HG02571 (cell line): ENCODE results near the gene CCDC150.
"Not testable (repeated sequence)": the region's sequence is repeated elsewhere in the genome, so short reads cannot be mapped to it uniquely, and the experiment has no call there.

Experiments used
- ATAC-seq: cut with Tn5 transposase; IDR thresholded peaks from one replicate; pipeline ENCODE4 v1.9.1; 2021; ENCODE audit warnings: mild to moderate bottlenecking, moderate library complexity; ENCODE audit not compliant: unreplicated experiment

The CCDC150 gene

GRCh38 chr2:196630531-196630930 lies 9.0 kb upstream of the CCDC150 start:
- no peak for ATAC-seq

DNA sequence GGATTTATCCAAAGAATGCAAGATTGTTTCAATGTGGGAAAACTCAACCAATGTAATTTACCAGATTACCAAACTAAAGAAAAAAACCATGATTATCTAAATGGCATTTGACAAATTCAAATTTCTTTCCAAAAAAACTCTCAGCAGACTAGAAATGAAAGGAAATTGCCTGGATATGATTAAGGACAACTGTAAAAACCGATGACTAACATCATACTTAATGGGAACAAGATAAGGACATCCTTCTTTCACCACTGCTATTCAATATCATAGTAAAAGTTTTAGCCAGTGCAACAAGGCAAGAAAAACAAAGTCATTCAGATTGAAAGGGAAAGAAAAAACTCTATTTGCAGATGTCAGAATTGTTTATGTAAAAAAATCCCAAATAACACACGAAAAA lies 4.4 kb upstream of the CCDC150 start:
- no peak for ATAC-seq

- ATAC-seq, result no peak
These were observed 750 bp upstream of the CCDC150 start for GRCh38 chr2:196638765-196639164.

- no peak for ATAC-seq
These were observed 575 bp downstream of the CCDC150 start for GRCh38 chr2:196640031-196640548.

DNA sequence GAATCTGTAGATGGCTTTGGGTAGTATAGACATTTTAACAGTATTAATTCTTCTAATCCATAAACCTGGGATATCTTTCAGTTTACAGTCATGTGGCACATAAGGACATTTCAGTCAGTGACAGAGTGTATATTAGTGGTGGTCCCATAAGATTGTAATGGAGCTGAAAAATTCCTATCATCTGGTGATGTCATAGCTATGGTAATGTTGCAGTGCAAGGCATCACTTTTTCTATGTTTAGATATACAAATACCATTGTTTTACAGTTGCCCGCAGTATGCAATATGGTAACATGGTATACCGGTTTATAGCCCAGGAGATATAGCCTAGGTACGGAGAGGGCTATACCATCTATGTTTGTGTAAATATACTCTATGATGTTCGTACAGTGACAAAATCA lies 9.7 kb downstream of the CCDC150 start:
- ATAC-seq, result no peak

GRCh38 chr2:196651387-196652094 lies 12.0 kb downstream of the CCDC150 start:
- no peak for ATAC-seq

- ATAC-seq, result no peak
These were observed 13.4 kb downstream of the CCDC150 start for GRCh38 chr2:196652869-196653268.

DNA sequence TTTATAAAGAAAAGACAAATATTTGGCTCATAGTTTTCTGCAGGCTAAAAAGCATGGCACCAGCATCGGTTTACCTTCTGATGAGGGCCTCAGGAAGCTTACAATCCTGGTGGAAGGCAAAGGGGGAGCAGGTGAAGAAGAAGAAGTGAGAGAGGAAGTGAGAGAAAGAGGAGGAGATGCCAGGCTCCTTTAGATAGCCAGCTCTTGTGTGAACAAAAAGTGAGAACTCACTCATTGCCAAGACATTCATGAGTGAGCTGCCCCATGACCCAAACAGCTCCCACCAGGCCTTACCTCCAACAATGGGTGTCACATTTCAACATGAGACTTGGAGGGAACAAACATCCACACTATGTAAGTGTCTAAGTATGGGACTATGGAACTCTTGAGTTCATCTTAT lies 14.3 kb downstream of the CCDC150 start:
- ATAC-seq, result no peak

- ATAC-seq, result no peak
These were observed 16.2 kb downstream of the CCDC150 start for GRCh38 chr2:196655761-196656160.

DNA sequence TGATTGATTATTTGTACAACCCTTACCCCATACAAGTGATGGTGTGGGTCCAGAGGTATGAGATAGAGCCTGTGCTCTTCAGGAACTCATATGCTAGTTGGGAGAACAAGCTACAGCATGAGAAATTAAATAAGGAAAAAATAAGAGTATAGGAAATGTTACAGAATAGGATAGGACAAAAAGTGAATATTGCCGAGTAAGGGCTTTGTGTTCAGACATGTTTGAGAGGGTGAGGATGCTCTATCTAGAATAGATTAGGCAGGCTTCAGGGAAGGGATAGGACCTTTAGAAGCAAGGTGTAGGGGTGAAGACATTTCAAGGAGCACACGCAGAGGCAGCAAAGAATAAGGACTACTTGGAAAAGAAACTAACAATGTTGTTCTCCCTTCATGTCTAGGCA lies 17.8 kb downstream of the CCDC150 start:
- no peak for ATAC-seq

DNA sequence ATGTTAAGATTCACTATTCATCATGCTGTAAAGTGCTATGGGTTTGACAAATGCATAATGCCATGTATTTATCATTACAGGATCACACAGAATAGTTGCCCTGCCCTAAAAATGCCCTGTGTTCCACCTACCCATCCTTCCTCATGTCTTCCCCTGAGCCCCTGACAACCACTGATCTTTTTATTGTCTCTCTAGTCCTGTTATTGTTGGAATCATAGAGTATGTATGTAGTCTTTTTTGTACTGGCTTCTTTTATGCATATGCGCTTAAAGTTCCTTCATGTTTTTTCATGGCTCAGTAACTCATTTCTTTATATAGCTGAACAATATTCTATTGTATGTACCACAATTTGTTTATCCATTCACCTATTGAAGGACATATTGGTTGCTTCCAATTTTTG lies 20.3 kb downstream of the CCDC150 start:
- ATAC-seq, result no peak

GRCh38 chr2:196660244-196660643 lies 20.7 kb downstream of the CCDC150 start:
- no peak for ATAC-seq

DNA sequence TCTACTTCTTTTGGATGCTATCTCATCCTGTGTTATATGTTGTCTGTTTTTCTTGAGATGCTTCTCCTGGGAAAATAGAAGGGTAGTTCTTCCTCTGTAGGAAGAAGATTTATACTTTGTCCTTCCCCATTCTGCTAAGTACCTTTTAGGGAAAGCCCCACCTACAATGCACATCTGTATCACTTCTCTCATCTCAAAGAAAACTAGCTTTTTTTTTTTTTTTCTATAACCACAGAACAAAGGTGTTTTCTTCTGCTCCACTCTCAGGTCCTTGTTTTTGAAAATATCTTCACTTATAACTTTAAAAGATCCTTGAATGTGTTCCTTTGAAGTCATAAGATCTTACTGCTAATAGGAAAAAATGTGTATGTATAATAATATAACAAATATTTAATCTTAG lies 30.8 kb downstream of the CCDC150 start:
- ATAC-seq, result no peak

GRCh38 chr2:196675963-196676362 lies 36.4 kb downstream of the CCDC150 start:
- no peak for ATAC-seq

GRCh38 chr2:196677404-196677803 lies 37.9 kb downstream of the CCDC150 start:
- ATAC-seq, result no peak

DNA sequence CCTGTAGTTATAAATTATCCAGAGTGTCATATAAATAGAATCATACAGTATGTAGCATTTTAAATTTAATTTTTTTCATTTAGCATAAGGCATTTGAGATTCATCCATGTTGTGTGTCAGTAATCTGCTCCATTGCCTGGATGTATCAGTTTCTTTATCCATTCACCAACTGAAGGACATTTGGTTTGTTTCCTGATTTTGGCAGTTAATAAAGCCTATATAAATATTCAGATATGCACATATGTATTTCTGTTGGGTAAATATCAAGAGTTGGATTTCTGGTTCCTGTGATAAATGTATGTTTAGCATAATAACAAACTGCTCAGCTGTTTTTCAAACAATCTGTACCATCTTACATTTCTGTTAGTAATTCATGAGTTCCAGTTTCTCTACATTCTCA lies 39.9 kb downstream of the CCDC150 start:
- ATAC-seq, result no peak

GRCh38 chr2:196681510-196681909 lies 42.0 kb downstream of the CCDC150 start:
- no peak for ATAC-seq

DNA sequence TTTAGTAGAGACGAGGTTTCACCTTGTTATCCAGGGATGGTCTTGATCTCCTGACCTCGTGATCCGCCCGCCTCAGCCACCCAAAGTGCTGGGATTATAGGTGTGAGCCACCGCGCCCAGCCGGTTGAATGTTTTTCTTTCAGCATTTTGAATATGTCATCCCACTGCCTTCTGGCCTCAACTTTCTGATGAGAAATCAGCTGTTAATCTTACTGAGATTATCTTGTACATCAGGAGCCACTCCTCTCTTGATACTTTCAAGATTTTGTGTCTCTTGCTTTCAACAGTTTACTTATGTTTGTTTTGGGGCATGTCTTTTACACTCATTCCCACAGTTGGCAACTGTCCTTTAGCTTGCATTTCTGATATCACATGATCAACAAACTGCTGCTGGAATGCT lies 46.3 kb downstream of the CCDC150 start:
- no peak for ATAC-seq

GRCh38 chr2:196686737-196687136 lies 47.2 kb downstream of the CCDC150 start:
- not testable (repeated sequence) for ATAC-seq

- ATAC-seq, result no peak
These were observed 57.0 kb downstream of the CCDC150 start for GRCh38 chr2:196696423-196697079.

DNA sequence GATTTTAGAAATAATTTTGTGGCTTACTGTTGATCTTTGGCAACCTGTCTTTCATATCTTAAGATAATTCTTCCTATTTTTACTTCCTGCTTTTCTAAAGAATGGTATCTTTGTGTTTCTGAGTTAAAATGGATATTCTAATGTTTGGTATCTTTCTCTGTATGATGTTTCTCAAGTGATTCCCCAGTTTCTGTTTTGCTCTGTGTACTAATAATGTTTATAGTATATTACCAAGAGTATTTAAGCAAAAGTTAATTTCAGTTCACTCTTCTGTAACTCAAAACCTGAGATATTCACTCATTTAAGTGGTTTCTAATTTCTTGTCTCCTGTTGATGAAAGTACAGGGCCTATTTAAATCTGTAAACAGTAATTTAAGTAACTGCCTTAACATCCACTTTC lies 58.3 kb downstream of the CCDC150 start:
- no peak for ATAC-seq

- no peak for ATAC-seq
These were observed 63.1 kb downstream of the CCDC150 start for GRCh38 chr2:196702641-196703040.
